ENCODE results near the gene KNG1.

KNG1 gene

DNA sequence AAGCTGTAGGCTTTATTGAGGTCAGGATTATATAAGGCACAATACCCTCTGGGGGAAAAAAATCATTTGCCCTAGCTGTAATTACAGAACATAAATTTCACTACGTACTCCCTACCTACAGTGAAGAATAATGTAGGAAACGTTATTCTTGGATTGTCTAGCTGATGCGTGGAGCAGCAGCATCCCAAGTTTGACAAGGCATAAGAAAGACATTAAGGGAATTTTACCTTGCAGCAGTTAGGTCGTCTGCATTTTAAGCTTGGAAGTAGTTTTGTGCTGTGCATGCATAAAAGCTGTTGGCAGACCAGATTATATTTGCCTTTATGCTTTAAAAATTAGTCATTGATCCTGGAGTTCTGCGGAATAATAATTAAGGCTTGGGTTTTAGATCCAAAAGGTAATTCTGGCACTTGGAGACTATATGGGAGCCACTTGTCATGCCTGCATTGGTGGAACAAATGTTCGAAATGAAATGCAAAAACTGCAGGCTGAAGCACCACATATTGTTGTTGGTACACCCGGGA, 68.4 kb downstream of the KNG1 start:
- TF ChIP-seq, protein P1, sequence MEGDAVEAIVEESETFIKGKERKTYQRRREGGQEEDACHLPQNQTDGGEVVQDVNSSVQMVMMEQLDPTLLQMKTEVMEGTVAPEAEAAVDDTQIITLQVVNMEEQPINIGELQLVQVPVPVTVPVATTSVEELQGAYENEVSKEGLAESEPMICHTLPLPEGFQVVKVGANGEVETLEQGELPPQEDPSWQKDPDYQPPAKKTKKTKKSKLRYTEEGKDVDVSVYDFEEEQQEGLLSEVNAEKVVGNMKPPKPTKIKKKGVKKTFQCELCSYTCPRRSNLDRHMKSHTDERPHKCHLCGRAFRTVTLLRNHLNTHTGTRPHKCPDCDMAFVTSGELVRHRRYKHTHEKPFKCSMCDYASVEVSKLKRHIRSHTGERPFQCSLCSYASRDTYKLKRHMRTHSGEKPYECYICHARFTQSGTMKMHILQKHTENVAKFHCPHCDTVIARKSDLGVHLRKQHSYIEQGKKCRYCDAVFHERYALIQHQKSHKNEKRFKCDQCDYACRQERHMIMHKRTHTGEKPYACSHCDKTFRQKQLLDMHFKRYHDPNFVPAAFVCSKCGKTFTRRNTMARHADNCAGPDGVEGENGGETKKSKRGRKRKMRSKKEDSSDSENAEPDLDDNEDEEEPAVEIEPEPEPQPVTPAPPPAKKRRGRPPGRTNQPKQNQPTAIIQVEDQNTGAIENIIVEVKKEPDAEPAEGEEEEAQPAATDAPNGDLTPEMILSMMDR (IDR thresholded peaks at IDR 0.05; ENCODE audit: low read depth, low read length): no peak
- peak overlapping the region; percentile 69 to 93 for H3K4me3 ChIP-seq (replicated peaks in 1 of 2; ENCODE audit: low read depth in 2 of 2, low read length in 2 of 2)
- DNase-seq (ENCODE audit: low read depth in 2 of 2): no peak

DNA sequence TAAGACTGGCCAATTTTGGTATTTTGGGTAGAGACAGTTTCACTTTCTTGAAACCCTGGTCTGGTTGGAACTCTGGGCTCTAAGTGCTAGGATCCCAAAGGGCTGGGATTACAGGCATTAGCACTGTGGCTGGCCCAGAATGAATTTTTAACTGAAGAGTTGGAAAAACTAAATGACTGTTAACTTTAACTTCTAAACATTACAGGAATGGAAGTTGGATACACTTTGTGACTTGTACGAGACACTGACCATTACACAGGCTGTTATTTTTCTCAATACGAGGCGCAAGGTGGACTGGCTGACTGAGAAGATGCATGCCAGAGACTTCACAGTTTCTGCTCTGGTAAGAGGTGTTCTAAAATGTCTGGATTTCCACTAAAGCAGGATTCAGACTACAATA, 69.8 kb downstream of the KNG1 start:
- DNase-seq (ENCODE audit: low read depth in 2 of 2): no peak
- TF ChIP-seq, protein P1 (IDR thresholded peaks at IDR 0.05; ENCODE audit: low read depth, low read length): no peak
- H3K4me3 ChIP-seq (replicated peaks in 1 of 2; ENCODE audit: low read depth in 2 of 2, low read length in 2 of 2): peak overlapping the region in 1 of 2 donors; percentile 28

DNA sequence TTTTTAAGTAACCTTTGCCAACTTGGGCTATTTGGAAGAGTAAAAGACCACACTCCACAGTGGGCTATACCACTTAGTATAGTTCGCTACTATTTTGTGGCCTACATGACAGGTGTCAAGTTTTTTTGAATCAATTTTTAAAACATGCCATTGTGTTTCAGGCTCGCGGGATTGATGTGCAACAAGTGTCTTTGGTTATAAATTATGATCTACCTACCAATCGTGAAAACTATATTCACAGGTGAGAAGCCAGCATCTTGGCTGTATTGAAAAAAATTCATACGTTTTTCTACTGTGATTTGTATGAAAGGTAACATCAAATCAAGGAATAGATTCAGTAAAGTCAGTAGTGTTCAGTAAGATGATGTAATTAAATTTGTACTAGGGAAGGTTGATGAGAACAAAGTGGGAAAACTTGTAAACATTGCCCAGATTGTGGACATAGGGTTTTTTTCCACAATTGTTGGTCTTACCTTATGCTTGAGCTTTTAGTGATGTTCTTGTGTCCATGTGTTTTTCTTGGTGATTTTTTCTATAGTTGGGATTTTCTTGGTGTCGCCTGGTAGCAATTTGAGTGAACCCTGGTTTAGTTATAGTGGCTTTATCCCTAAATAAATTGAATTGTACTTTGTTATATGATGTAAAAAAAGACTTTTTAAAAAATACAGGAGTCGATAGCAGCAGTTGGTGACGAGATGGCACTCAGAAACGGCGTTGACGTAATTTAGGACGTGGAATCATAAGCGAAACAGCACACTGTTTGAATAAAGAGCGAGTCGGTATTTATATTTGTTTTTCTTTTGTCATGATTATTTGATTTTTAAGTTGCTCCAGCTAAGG, 70.7 kb downstream of the KNG1 start:
- DNase-seq (ENCODE audit: low read depth in 2 of 2): no peak
- H3K4me3 ChIP-seq (replicated peaks in 1 of 2; ENCODE audit: low read depth in 2 of 2, low read length in 2 of 2): no peak overlapping the region
- TF ChIP-seq, protein P1 (IDR thresholded peaks at IDR 0.05; ENCODE audit: low read depth, low read length): no peak

DNA sequence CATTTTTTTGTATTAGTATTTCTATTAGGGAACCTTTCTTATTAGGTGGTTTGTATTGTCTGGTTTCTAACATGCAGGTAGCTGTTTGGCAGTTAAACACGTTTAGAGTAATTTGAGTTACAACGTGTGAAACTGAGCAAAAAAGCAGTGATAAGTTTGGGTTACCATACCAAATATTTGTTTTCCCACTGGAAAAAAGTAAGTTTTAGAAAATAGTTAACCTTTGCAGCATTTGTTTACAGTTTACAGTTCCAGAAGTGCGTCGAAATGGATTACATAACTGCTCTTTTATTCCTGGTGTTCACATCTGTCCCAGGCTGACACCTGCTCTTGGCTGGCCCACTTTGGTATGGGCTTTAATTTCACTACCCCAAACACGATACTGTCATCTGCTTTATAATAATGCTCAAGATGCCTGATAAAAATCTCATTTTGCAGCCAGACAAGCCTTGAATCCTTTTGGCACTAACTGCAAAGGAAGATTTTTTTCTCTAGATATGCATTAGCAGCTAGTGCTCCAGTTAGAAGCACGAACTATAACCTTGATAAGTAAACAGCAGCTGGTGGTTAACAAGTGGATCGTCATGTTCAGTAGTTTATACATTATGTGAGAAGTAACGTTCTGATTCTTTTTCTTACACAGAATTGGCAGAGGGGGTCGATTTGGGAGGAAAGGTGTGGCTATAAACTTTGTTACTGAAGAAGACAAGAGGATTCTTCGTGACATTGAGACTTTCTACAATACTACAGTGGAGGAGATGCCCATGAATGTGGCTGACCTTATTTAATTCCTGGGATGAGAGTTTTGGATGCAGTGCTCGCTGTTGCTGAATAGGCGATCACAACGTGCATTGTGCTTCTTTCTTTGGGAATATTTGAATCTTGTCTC, 71.6 kb downstream of the KNG1 start:
- DNase-seq (ENCODE audit: low read depth in 2 of 2): no peak
- TF ChIP-seq, protein P1 (IDR thresholded peaks at IDR 0.05; ENCODE audit: low read depth, low read length): no peak
- H3K4me3 ChIP-seq (replicated peaks in 1 of 2; ENCODE audit: low read depth in 2 of 2, low read length in 2 of 2): no peak overlapping the region

DNA sequence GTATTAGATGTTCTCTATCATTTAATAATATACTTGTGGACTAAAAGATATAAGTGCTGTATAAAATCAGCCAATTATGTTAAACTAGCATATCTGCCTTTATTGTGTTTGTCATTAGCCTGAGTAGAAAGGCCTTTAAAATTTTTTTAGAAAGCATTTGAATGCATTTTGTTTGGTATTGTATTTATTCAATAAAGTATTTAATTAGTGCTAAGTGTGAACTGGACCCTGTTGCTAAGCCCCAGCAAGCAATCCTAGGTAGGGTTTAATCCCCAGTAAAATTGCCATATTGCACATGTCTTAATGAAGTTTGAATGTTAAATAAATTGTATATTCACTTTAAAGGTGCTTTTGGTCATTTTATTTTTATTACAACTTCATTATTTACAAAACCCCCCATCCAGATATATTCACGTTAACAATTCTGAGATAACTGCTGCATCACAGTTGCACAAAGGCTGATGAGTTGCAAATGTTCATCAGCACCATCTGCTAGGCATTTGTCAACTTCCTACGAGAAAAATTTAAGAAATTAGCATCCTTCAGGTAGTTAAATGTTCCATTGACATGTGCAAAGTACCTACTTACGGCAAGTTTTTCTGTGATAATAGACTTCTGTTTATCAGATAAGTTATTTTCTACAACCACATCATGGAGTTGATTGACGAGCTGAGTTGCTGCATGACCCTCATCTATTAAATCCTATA, 72.5 kb downstream of the KNG1 start:
- DNase-seq (ENCODE audit: low read depth in 2 of 2): no peak
- TF ChIP-seq, protein P1 (IDR thresholded peaks at IDR 0.05; ENCODE audit: low read depth, low read length): no peak
- no peak overlapping the region for H3K4me3 ChIP-seq (replicated peaks in 1 of 2; ENCODE audit: low read depth in 2 of 2, low read length in 2 of 2)

DNA sequence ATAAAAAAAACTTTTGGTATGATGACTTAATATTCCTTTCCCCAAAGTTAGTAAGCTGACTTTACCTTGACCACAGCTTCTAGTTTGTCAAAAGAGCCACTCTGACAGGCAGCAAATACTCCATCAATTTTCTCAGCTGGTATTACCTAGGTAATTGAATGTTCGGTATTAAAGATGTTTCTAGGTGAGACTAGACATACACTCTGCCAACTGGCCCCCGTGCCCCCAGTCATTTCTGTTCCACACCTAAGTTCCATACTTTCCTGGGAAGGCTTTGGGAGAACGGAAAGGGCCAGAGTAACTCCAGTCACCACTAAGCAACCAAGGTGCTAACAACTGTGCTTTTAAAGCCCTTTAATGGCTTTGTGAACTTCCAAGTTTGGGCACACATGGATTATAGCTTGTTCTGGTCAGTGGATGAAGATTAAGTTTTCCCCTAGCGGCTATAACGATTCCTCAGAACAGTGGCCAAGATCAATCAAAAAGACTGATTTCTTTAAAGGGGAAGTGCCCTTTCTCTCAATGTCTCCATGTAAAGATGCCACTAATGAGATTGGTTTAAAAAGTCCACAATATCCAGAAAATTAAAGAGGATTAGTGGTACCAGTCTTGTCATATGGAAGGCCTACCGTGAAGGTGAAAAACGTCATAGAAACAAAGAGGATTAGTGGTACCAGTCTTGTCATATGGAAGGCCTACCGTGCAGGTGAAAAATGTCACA, 73.3 kb downstream of the KNG1 start:
- TF ChIP-seq, protein P1 (IDR thresholded peaks at IDR 0.05; ENCODE audit: low read depth, low read length): no peak
- peak; percentile 55 to 66 for DNase-seq (ENCODE audit: low read depth in 2 of 2)
- H3K4me3 ChIP-seq (replicated peaks in 1 of 2; ENCODE audit: low read depth in 2 of 2, low read length in 2 of 2): no peak overlapping the region
